GM19023 (cell line): Measurements from ENCODE around the gene GRIN2A.

Experiments
- ATAC-seq: cut with Tn5 transposase; IDR thresholded peaks from one replicate; pipeline ENCODE4 v1.9.1; 2021; ENCODE audit warnings: mild to moderate bottlenecking, moderate library complexity; ENCODE audit not compliant: unreplicated experiment

GRIN2A gene

GRCh38 chr16:9797306-9797705, 384.9 kb downstream of the GRIN2A start:
- no peak for ATAC-seq

GRCh38 chr16:9793623-9794022, 388.6 kb downstream of the GRIN2A start:
- no peak for ATAC-seq

GRCh38 chr16:9791556-9791955, 390.7 kb downstream of the GRIN2A start:
- ATAC-seq: no peak

- no peak for ATAC-seq
These were observed 392.0 kb downstream of the GRIN2A start for GRCh38 chr16:9790199-9790598.

- ATAC-seq: no peak
These were observed 394.5 kb downstream of the GRIN2A start for GRCh38 chr16:9787717-9788116.

- ATAC-seq: no peak
These were observed 401.4 kb downstream of the GRIN2A start for GRCh38 chr16:9780831-9781230.

- no peak for ATAC-seq
These were observed 403.4 kb downstream of the GRIN2A start for GRCh38 chr16:9778849-9779248.

- ATAC-seq: no peak
These were observed 406.2 kb downstream of the GRIN2A start for GRCh38 chr16:9775998-9776397.

GRCh38 chr16:9773289-9773688, 408.9 kb downstream of the GRIN2A start:
- ATAC-seq: no peak

- ATAC-seq: no peak
These were observed 409.6 kb downstream of the GRIN2A start for GRCh38 chr16:9772526-9773225.

GRCh38 chr16:9766891-9767290, 415.3 kb downstream of the GRIN2A start:
- ATAC-seq: no peak

GRCh38 chr16:9763505-9763904, 418.7 kb downstream of the GRIN2A start:
- ATAC-seq: no peak

- ATAC-seq: no peak
These were observed 420.4 kb downstream of the GRIN2A start for GRCh38 chr16:9761870-9762269.

GRCh38 chr16:9757687-9758086, 424.5 kb downstream of the GRIN2A start:
- no peak for ATAC-seq

- no peak for ATAC-seq
These were observed 425.8 kb downstream of the GRIN2A start for GRCh38 chr16:9756434-9756833.

- no peak for ATAC-seq
These were observed 427.1 kb downstream of the GRIN2A start for GRCh38 chr16:9755081-9755480.

- ATAC-seq: no peak
These were observed 440.5 kb downstream of the GRIN2A start for GRCh38 chr16:9741776-9742175.

- ATAC-seq: no peak
These were observed 442.9 kb downstream of the GRIN2A start for GRCh38 chr16:9739301-9739700.

- ATAC-seq: no peak
These were observed 443.5 kb downstream of the GRIN2A start for GRCh38 chr16:9738690-9739089.

GRCh38 chr16:9736547-9736946, 445.7 kb downstream of the GRIN2A start:
- no peak for ATAC-seq

GRCh38 chr16:9723136-9723535, 459.1 kb downstream of the GRIN2A start:
- ATAC-seq: no peak

- ATAC-seq: no peak
These were observed 468.3 kb downstream of the GRIN2A start for GRCh38 chr16:9713907-9714306.

GRCh38 chr16:9713156-9713555, 469.1 kb downstream of the GRIN2A start:
- no peak for ATAC-seq
